Measurements from ENCODE around the gene DSTN. TPM values are rescaled to one million over a fixed set of nuclear protein-coding genes. Genes with fewer than 3 reads are reported as not detected.
"Not testable (repeated sequence)": the region's sequence is repeated elsewhere in the genome, so short reads cannot be mapped to it uniquely, and the experiment has no call there.

DSTN gene
- total RNA-seq, 4 donors from 2014 or later: 166 to 322 (median 242) TPM

- Histone ChIP-seq H3K4me3 (no peak overlapping the region), H3K27me3 (no peaks in the 10 kb centered on the region), H3K27ac (peak overlapping the region in 1 of 4 donors; percentile 63), H3K36me3 (peaks cover 0 to 35% (median 0%) of the 10 kb centered on the region in 3 donors), H3K9me3 (peaks cover 0 to 6% (median 0%) of the 10 kb centered on the region in 4 donors), H3K4me1 (peaks cover 0 to 56% (median 13%) of the 10 kb centered on the region in 4 donors)
- TF ChIP-seq POLR2A (IDR thresholded peaks at IDR 0.05): no peak
- no peak for TF ChIP-seq CTCF (IDR thresholded peaks at IDR 0.05)
- TF ChIP-seq EP300 (IDR thresholded peaks at IDR 0.05): no peak
- WGBS, 2 donors: 84 to 87% methylated on average over 11 of the region's 11 CpGs
- no peak for DNase-seq (ENCODE audit: low spot score in 2 of 2)
Observed at GRCh38 chr20:17655865-17656479, 86.1 kb downstream of the DSTN start.

- peaks cover 0 to 56% (median 14%) of the 10 kb centered on the region in 4 donors for H3K4me1 ChIP-seq
- 69 to 83% methylated on average over 9 of the region's 9 CpGs for WGBS, 2 donors
- TF ChIP-seq CTCF (IDR thresholded peaks at IDR 0.05): no peak
- TF ChIP-seq POLR2A (IDR thresholded peaks at IDR 0.05): no peak
- TF ChIP-seq EP300 (IDR thresholded peaks at IDR 0.05): no peak
- peak overlapping the region in 1 of 4 donors; percentile 38 for H3K27ac ChIP-seq
- peaks cover 0 to 35% (median 0%) of the 10 kb centered on the region in 3 donors for H3K36me3 ChIP-seq
- DNase-seq (ENCODE audit: low spot score in 2 of 2): no peak
- no peak overlapping the region for H3K4me3 ChIP-seq
- no peaks in the 10 kb centered on the region for H3K27me3 ChIP-seq
- peaks cover 0 to 6% (median 0%) of the 10 kb centered on the region in 4 donors for H3K9me3 ChIP-seq
Observed at GRCh38 chr20:17657079-17657825, 87.4 kb downstream of the DSTN start.

GRCh38 chr20:17657898-17658647 lies 88.2 kb downstream of the DSTN start:
- Histone ChIP-seq H3K27me3 (no peaks in the 10 kb centered on the region), H3K9me3 (peaks cover 0 to 6% (median 0%) of the 10 kb centered on the region in 4 donors), H3K4me3 (no peak overlapping the region), H3K36me3 (peaks cover 0 to 35% (median 0%) of the 10 kb centered on the region in 3 donors), H3K27ac (no peak overlapping the region), H3K4me1 (peaks cover 0 to 59% (median 22%) of the 10 kb centered on the region in 4 donors)
- WGBS, 2 donors: 90 to 93% methylated on average over 9 of the region's 9 CpGs
- no peak for DNase-seq (ENCODE audit: low spot score in 2 of 2)
- no peak for TF ChIP-seq EP300 (IDR thresholded peaks at IDR 0.05)
- no peak for TF ChIP-seq CTCF (IDR thresholded peaks at IDR 0.05)
- TF ChIP-seq POLR2A (IDR thresholded peaks at IDR 0.05): no peak

GRCh38 chr20:17658648-17658993 lies 88.7 kb downstream of the DSTN start:
- Histone ChIP-seq H3K27ac (peak overlapping the region in 1 of 4 donors; percentile 43), H3K27me3 (no peaks in the 10 kb centered on the region), H3K36me3 (peaks cover 0 to 35% (median 0%) of the 10 kb centered on the region in 3 donors), H3K4me3 (no peak overlapping the region), H3K4me1 (peaks cover 0 to 65% (median 23%) of the 10 kb centered on the region in 4 donors), H3K9me3 (peaks cover 0 to 6% (median 0%) of the 10 kb centered on the region in 4 donors)
- 97 to 100% methylated on average over 2 of the region's 2 CpGs for WGBS, 2 donors
- no peak for TF ChIP-seq EP300 (IDR thresholded peaks at IDR 0.05)
- TF ChIP-seq POLR2A (IDR thresholded peaks at IDR 0.05): no peak
- no peak for TF ChIP-seq CTCF (IDR thresholded peaks at IDR 0.05)
- no peak for DNase-seq (ENCODE audit: low spot score in 2 of 2)

GRCh38 chr20:17659344-17659743 lies 89.5 kb downstream of the DSTN start:
- not testable (repeated sequence) for H3K4me3 ChIP-seq; DNase-seq (ENCODE audit: low spot score in 2 of 2); H3K27me3 ChIP-seq; H3K9me3 ChIP-seq
- peak overlapping the region in 2 of 4 donors; percentile 4 to 85 for H3K27ac ChIP-seq
- WGBS, 2 donors: 94 to 99% methylated on average over 7 of the region's 7 CpGs
- H3K36me3 ChIP-seq: peaks cover 0 to 30% (median 0%) of the 10 kb centered on the region in 3 donors
- peaks cover 2 to 68% (median 28%) of the 10 kb centered on the region in 4 donors for H3K4me1 ChIP-seq

Other genes starting within 250 kb of the DSTN start
- 1 to 10 TPM in 1 of 4 donors, under 1 TPM in 2, not detected in 1; 0.39 to 5.9 (median 0.63) TPM for gene BFSP1, start 38.7 kb upstream of the DSTN start, total RNA-seq
- gene RRBP1, start 112.2 kb downstream of the DSTN start, total RNA-seq: 100 to 1,000 TPM in 1 of 4 donors, 10 to 100 TPM in 3; 76.5 to 162 (median 83.9) TPM
- not detected for gene BANF2, start 129.9 kb downstream of the DSTN start, total RNA-seq

Measured in tibial nerve (tissue), 4 donors.